ENCODE measurements around the gene SYT4.
A peak's percentile ranks its signal among the peaks of the same experiment; 100 is the strongest.
"Not testable (repeated sequence)": the region's sequence is repeated elsewhere in the genome, so short reads cannot be mapped to it uniquely, and the experiment has no call there.

Gene SYT4

DNA sequence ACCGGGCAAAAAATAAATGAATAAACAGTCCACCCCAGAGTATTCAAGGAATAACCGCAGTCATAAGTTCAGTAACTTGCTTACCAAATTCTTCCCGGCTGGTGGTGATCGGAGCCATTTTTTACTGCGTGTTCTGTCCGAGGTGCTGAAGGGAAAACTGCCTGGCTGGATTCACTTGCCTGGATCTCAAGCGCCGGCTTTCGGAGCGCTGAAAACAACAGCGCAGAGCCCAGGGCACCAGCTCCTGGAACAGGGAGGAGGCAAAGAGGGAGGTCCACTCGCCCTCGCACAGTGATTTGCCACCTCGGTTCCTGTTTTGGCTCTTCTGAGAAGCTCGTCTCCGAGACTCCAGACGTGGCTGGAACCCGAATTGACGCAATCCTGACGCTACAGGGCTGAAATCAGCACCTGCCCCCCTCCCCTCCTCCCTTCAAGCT is at the start of gene SYT4:
SYT4 (minus strand) TSS at position 327 of the 437 bp plus-strand sequence; CDS start at position 118, 209 bp downstream.
- peak; percentile 87 for DNase-seq

DNA sequence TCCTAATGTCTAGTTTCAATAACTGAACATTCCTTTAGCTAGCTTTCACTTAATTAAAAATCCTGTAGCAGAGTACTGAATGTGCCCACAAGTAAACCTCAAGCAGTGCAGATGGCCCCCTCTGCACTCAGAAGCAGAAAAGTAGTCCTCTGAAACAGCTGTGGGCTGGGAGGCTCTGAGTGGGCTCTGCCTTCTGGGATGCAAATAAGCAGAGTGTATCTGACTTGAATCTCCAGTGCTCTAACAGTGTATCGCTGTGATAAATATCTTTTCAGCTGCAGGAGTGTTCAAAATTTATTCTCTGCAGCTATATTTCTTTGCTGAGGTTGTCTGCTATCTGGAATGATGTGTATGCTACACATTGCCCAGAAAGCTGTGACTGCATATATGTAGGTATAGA is 44.8 kb upstream of the SYT4 start:
- no peak for DNase-seq

- DNase-seq = no peak
Measured at GRCh38 chr18:43314941-43315340, 37.7 kb upstream of the SYT4 start.

GRCh38 chr18:43312891-43313290 is 35.6 kb upstream of the SYT4 start:
- no peak for DNase-seq

DNA sequence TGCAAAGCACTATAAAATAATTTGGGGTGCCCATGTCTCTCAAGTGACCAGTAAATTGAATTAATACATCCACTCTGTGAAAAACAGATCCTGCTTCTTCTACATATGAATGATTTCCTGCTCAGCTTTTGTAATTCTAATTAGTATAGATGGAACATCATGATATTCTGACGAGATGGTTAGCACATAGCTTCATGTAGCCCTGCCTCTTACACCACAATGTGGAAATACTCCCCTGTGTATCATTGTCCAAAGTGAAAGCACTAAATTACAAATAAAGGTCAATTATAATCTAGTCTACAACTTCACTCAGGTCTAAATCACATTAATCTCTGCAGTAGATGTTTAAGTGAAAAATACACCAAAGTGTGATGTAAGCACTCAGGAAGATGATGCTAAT is 32.9 kb upstream of the SYT4 start:
- no peak for DNase-seq

DNA sequence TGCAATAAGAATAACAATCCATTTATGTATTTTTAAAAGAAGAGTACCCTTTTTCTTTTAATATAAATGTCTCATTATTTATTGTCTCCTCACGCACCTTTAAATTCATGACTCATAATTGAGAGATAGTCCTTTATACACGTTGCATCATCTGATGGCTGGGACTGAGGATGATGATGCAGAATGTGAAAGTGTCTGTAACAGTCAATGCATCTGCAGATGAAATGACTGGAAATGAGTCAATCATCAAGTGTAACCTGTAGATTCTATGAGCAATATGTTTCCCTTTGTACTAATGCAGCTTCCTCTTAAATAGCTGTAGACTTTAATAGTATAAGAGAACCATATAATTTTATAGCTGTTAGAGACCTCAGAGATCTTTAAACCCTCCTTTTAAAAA is 26.1 kb upstream of the SYT4 start:
- no peak for DNase-seq

- DNase-seq = not testable (repeated sequence)
Measured at GRCh38 chr18:43286187-43286586, 8.9 kb upstream of the SYT4 start.

GRCh38 chr18:43283299-43283698 is 6.0 kb upstream of the SYT4 start:
- no peak for DNase-seq

- DNase-seq = peak; percentile 68
Measured at GRCh38 chr18:43279015-43279744, 1.9 kb upstream of the SYT4 start.

DNA sequence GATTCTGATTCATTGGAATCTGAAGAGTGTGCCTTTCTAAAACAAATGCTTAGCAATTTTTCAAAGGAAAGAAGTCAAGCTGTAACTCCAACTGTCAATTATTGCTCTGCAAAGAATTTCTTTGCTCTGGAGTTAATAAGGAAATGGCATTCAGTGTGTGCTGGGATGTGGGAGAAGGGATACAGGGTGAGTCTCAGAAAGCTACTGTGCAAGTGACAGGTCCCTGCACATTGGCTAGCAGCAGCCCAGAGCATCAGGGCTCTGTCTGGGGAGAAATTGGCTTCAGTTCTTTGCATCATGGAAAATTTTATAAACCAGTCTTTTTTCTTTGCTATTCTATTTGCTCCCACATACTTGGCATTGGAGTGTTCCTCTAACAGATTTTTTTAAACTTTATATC is 1.1 kb upstream of the SYT4 start:
- DNase-seq = no peak

DNA sequence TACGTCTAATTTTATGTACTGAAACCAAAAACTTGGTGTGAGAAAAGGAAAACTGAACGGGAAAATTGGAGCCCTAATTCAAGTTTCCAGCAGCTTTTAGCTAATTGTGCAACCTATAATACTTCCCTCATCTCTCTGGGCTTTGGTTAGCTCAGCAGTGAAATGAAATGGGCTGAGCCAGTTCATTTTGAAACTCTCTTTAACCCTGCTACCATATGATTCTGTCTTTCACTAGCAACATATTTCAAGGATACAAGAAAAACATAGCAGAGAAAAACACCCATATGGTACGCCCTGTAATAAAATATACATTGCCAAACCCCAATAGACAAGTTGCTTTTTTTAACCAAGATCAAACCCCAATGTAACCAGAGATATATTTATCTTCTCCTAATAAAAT is 799 bp downstream of the SYT4 start:
- no peak for DNase-seq

DNA sequence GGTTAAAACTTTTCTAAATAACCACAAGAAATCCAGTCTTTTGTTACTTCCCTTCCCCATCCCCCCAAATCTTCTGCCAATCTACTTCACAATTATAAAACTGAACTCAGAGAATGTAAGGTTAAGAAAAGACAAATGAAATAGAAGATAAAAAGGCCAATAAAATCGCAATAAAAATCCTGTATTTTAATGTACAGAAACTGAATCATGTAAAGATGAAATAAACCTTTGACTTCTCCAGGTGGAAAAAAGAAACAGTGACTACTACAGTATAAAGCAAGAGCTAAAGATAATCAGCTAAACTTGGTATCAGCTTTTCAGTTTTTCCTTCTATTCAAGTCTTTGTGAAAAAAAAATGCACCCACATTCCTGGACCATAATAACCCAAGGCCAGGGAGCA is 1.7 kb downstream of the SYT4 start:
- DNase-seq = no peak

DNA sequence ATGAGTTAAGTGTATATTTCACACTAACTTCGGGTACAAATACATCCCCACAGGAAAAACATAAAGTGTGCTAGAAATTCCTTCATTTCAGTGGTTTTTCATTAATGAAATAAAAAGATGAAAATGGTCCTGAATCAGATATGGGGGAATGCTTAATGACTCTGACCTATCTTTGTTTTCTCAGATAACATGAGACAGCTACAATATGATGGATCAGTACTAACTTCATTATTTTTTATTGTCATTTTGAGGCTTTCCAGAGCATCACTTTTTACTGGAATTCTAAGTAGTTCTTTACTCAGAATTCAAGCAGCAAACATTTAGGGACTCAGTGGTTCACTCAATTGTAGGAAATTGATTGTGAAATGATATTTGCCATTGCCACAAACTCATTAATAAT is 2.8 kb downstream of the SYT4 start:
- DNase-seq = no peak

- no peak for DNase-seq
Measured at GRCh38 chr18:43271593-43272432, 5.5 kb downstream of the SYT4 start.

DNA sequence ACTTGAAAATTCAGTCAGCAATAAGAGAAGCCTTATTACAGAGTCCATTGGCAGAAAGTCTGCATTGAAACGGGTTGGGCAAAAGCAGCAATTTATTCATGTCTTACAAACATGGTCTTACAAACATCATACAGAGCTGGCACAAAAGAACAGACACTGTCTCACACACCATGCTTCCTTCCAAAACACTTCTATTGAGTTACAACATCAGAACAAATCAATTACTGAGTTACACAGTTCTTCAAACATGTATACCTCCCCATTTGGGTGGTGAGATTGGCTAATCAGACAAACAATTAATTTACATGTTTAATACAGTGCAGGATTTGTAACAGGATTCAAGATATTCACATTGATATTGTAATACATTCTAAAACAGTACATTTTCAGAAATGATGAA is 9.5 kb downstream of the SYT4 start:
- DNase-seq = no peak

DNA sequence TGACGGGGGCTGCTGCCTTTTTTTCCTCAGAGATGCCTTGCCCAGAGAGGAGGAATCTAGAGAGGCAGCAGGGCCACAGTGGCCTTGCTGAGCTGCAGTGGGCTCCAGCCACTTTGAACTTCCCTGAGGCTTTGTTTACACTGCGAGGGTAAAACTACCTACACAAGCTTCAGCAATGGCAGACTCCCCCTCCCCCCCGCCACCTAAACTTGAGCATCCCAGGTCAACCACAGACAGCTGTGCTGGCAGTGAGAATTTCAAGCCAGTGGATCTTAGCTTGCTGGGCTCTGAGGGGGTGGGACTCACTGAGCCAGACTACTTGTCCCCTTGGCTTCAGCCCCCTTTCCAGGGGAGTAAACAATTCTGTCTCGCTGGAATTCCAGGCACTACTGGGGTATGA is 11.8 kb downstream of the SYT4 start:
- no peak for DNase-seq

- DNase-seq = no peak
Measured at GRCh38 chr18:43248610-43249249, 28.6 kb downstream of the SYT4 start.

GRCh38 chr18:43247944-43248343 is 29.3 kb downstream of the SYT4 start:
- DNase-seq = no peak

DNA sequence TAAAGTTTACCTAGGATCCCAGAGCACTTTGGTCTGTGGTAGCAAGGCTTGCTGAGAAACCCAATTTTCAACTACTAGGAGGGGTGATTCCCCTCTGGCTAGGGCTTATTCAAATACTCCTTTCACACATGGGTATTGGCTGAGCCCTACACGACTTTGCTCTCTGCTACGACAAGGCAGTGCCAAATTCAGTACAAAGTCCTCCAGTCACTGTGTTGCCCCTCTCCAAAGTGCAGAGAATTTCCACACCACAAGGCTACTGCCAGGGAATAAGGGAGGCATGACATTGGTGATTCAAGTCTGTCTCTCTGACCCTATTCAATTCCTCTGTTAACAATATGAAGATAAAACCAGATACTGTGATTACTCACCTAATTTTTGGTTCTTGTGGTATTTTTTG is 38.9 kb downstream of the SYT4 start:
- no peak for DNase-seq

DNA sequence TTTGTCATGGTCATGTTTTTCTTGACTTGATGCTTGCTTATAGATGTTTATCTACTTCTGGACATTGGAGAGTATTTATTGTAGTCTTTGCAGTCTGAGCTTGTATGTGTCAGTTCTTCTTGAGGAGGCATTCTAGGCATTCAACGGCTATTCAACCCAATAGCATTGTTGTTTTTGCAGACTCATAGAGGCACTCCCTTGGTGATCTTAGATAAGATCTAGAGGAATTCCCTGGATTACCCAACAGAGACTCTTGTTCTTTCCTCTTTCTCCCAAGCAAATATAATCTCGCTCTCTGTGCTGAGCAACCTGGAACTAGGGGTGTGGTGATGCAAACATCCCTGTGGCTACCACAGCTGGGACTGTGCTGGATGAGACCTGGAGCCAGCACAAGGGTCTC is 40.4 kb downstream of the SYT4 start:
- no peak for DNase-seq

- DNase-seq = no peak
Measured at GRCh38 chr18:43234889-43235288, 42.4 kb downstream of the SYT4 start.

GRCh38 chr18:43222501-43222900 is 54.8 kb downstream of the SYT4 start:
- DNase-seq = no peak

- no peak for DNase-seq
Measured at GRCh38 chr18:43220691-43221090, 56.6 kb downstream of the SYT4 start.
